Measurements from ENCODE around the gene BAX. TPM values are rescaled to one million over a fixed set of nuclear protein-coding genes. Genes with fewer than 3 reads are reported as not detected.

The BAX gene
- total and polyA plus RNA-seq, 7 donors: 16.8 to 66.1 (median 22.2) TPM

- 53 to 61% (median 56%) methylated on average over 3 of the region's 3 CpGs for WGBS, 3 donors
- Histone ChIP-seq H3K36me3 (ENCODE audit: insufficient read depth in 1 of 2, low read depth in 1 of 2) (no peaks in the 10 kb centered on the region), H3K9me3 (no peaks in the 10 kb centered on the region), H3K27me3 (ENCODE audit: insufficient read depth in 3 of 3, low read length in 2 of 3) (no peaks in the 10 kb centered on the region), H3K4me1 (peaks cover 9% of the 10 kb centered on the region), H3K27ac (no peak overlapping the region), H3K4me3 (no peak overlapping the region)
- ATAC-seq (no peak), DNase-seq (no peak)
- no peak for TF ChIP-seq CTCF (IDR thresholded peaks at IDR 0.05)
- intact Hi-C loops (cut with DNase I): loop anchor here in 1 of 2 donors (5.0 kb wide), 1 partner anchor 43 kb away; no protein-coding TSS in a partner anchor
Observed at GRCh38 chr19:48950159-48950558, 4.5 kb upstream of the BAX start.

DNA sequence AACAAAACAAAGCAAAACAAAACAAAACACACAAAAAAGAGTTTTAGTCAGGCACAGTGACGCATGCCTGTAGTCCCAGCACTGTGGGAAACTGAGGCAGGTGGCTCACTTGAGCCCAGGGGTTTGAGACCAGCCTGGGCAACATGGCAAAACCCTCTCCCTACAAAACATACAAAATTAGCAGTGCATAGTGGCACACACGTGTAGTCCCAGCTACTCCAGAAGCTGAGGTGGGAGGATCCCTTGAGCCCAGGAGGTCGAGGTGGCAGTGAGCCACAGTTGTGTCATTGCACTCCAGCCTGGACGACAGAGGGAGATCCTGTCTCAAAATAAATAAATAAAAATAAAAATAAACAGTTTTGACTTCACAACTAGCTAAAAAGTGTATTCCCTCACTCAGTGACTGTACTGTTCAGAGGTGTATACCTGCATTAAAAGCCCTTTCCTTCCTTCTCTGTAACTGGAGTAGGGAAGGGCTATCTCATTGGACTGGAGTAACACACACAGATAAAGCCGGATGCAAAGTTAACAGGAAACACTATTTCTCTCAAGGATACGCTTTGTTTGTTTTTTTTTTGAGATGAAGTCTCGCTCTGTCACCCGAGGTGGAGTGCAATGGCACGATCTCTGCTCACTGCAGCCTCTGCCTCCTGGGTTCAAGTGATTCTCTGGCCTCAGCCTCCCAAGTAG is 3.7 kb upstream of the BAX start:
- ATAC-seq (no peak), DNase-seq (no peak)
- H3K9me3 ChIP-seq: no peaks in the 10 kb centered on the region
- no peak overlapping the region for H3K4me3 ChIP-seq
- no peak overlapping the region for H3K27ac ChIP-seq
- H3K36me3 ChIP-seq (ENCODE audit: insufficient read depth in 1 of 2, low read depth in 1 of 2): peaks cover 0 to 4% of the 10 kb centered on the region in 2 donors
- no peaks in the 10 kb centered on the region for H3K27me3 ChIP-seq (ENCODE audit: insufficient read depth in 3 of 3, low read length in 2 of 3)
- H3K4me1 ChIP-seq: peaks cover 15% of the 10 kb centered on the region
- TF ChIP-seq CTCF (IDR thresholded peaks at IDR 0.05): no peak
- intact Hi-C loops (cut with DNase I): loop anchor here in 1 of 2 donors (5.0 kb wide), 1 partner anchor 44 kb away; no protein-coding TSS in a partner anchor
- 51 to 59% (median 55%) methylated on average over 9 of the region's 9 CpGs for WGBS, 3 donors

- Histone ChIP-seq H3K27ac (no peak overlapping the region), H3K4me3 (no peak overlapping the region), H3K27me3 (ENCODE audit: insufficient read depth in 3 of 3, low read length in 2 of 3) (no peaks in the 10 kb centered on the region), H3K4me1 (peaks cover 15% of the 10 kb centered on the region), H3K36me3 (ENCODE audit: insufficient read depth in 1 of 2, low read depth in 1 of 2) (peaks cover 0 to 14% of the 10 kb centered on the region in 2 donors), H3K9me3 (no peaks in the 10 kb centered on the region)
- no peak for DNase-seq
- no peak for ATAC-seq
- TF ChIP-seq CTCF (IDR thresholded peaks at IDR 0.05): no peak
- intact Hi-C loops (cut with DNase I): loop anchor here in 1 of 2 donors (5.0 kb wide), 1 partner anchor 46 kb away; no protein-coding TSS in a partner anchor
- WGBS, 3 donors: 68 to 81% (median 75%) methylated on average over 4 of the region's 4 CpGs
Observed at GRCh38 chr19:48953141-48953540, 1.5 kb upstream of the BAX start.

DNA sequence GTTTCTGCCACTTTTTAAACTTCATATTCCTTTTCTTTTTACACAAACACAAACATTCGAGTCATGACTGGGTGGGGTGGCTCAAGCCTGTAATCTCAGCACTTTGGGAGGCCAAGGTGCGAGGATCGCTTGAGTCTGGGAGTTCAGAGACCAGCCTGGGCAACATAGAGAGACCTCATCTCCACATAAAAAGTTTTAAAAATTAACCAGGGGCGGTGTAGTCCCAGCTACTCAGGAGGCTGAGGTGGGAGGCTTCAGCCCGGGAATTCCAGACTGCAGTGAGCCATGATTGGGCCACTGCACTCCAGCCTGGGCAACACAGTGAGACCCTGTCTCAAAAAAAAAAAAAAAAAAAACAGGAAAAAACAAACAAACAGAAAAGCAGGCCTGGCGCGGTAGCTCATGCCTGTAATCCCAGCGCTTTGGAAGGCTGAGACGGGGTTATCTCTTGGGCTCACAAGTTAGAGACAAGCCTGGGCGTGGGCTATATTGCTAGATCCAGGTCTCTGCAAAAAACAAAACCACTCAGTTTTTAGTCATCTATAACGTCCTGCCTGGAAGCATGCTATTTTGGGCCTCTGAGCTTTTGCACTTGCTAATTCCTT is 583 bp upstream of the BAX start:
- peaks cover 15% of the 10 kb centered on the region for H3K4me1 ChIP-seq
- TF ChIP-seq CTCF (IDR thresholded peaks at IDR 0.05): no peak
- no peaks in the 10 kb centered on the region for H3K27me3 ChIP-seq (ENCODE audit: insufficient read depth in 3 of 3, low read length in 2 of 3)
- peaks cover 0 to 14% of the 10 kb centered on the region in 2 donors for H3K36me3 ChIP-seq (ENCODE audit: insufficient read depth in 1 of 2, low read depth in 1 of 2)
- no peaks in the 10 kb centered on the region for H3K9me3 ChIP-seq
- peak overlapping the region; percentile 88 for H3K27ac ChIP-seq
- ATAC-seq: peak in 2 of 4 donors; percentile 0 to 19
- peak overlapping the region; percentile 98 for H3K4me3 ChIP-seq
- intact Hi-C loops (cut with DNase I): loop anchor here in 1 of 2 donors (5.0 kb wide), 1 partner anchor 47 kb away; no protein-coding TSS in a partner anchor
- WGBS, 3 donors: 49 to 59% (median 55%) methylated on average over 11 of the region's 11 CpGs
- no peak for DNase-seq
